Thyroid gland (tissue), 4 donors: ENCODE results near the gene STK4.

Experiments used
- POLR2A ChIP-seq, 2 donors: fragments of 450-650 bp; IDR thresholded peaks; one replicate each; pipeline ENCODE4 v1.6.1; 2017; ENCODE audit warnings: antibody characterized with exemption in 2 of 2, mild to moderate bottlenecking in 2 of 2, moderate library complexity in 1 of 2
- TF ChIP-seq, protein P1 (sequence below), 6 experiments: fragments of 200-600 bp in 3 of 6; fragments of 450-650 bp in 3 of 6; sonication (generic) in 3 of 6; IDR thresholded peaks; one replicate each; pipeline ENCODE4 v1.5.1; 2016 to 2019; ENCODE audit warnings: antibody characterized with exemption in 6 of 6, mild to moderate bottlenecking in 2 of 6, inconsistent platforms in 1 of 6, moderate library complexity in 1 of 6

DNA sequence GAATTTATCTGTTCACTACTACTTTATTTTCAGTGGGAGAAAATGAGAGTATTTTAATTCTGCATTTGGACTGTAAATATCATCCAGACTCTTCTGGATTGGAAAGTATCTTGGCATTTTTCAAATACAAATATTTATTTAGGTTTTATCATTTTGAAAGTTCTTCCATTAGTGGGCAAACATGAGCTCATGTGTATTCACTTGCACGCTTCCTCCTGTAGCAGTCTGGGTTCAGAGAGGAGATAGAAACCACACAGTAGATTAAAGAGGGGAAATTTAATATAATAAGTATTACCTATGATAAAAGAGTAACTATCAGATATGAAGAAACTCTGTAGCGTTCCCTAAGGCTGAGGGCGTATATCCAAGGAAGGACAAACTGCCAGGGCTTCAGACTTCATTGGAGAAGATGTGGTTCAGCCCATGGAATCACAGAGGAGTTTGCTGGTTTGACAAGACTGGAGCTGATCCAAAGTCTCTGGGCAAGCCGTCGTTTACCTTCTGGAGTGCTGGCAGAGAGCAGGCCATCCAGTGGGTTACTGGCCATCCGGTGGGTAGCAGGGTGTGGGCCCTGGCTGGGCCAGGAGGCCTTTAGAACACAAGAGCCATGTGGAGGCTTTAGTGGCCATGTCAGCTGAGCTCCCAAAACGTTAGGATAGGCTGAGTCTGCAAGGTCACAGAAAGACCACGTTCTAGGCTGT lies 90.3 kb downstream of the STK4 start:
- TF ChIP-seq, protein P1, sequence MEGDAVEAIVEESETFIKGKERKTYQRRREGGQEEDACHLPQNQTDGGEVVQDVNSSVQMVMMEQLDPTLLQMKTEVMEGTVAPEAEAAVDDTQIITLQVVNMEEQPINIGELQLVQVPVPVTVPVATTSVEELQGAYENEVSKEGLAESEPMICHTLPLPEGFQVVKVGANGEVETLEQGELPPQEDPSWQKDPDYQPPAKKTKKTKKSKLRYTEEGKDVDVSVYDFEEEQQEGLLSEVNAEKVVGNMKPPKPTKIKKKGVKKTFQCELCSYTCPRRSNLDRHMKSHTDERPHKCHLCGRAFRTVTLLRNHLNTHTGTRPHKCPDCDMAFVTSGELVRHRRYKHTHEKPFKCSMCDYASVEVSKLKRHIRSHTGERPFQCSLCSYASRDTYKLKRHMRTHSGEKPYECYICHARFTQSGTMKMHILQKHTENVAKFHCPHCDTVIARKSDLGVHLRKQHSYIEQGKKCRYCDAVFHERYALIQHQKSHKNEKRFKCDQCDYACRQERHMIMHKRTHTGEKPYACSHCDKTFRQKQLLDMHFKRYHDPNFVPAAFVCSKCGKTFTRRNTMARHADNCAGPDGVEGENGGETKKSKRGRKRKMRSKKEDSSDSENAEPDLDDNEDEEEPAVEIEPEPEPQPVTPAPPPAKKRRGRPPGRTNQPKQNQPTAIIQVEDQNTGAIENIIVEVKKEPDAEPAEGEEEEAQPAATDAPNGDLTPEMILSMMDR (IDR thresholded peaks at IDR 0.05), result no peak
- no peak for TF ChIP-seq POLR2A (IDR thresholded peaks at IDR 0.05)
